K562 (cell line): ENCODE results near the gene PCDHA13. TPM values are rescaled to one million over a fixed set of nuclear protein-coding genes. Genes with fewer than 3 reads are reported as not detected.
A peak's percentile ranks its signal among the peaks of the same experiment; 100 is the strongest.
"Not testable (repeated sequence)": the region's sequence is repeated elsewhere in the genome, so short reads cannot be mapped to it uniquely, and the experiment has no call there.

ENCODE experiments used
- ATAC-seq: fragments of 200-7000 bp; cut with Tn5 transposase; 3 replicates; pipeline ENCODE4 v1.9.1; 2020; ENCODE audit warnings: moderate library complexity
- BruUV-seq: library from RNA; stranded (reverse); fragments of 400-500 nt; replicated peaks from 2 replicates; lab custom pipeline; 2021; lab: Mats Ljungman, UMichigan
- CTCF ChIA-PET: fragments of 300-600 bp; formaldehyde crosslinking; extraction: SDS; loops from one replicate; lab custom pipeline; 2021; ENCODE audit warnings: low intra/inter-chr PET ratio; lab: Yijun Ruan, JAX
- POLR2A ChIA-PET: fragments of 300-600, 350-650 bp; sonication (Branson Sonifier 250); formaldehyde crosslinking; extraction: SDS; loops from one replicate; lab custom pipeline; 2021; ENCODE audit warnings: antibody characterized with exemption, inconsistent platforms; lab: Yijun Ruan, JAX
- DNase-seq, 4 experiments: peaks; one replicate each; pipeline versions ENCODE4 v3.0.0 to v3.0.0-alpha.2; 2011 to 2018; ENCODE audit warnings: low spot score in 3 of 4, mixed read lengths in 3 of 4; ENCODE audit errors: extremely low read depth in 1 of 4
- FAIRE-seq: peaks from 2 replicates; lab custom pipeline; 2011; peaks lifted over from hg19 to GRCh38; lab: Jason Lieb, UNC
- H2AFZ ChIP-seq: 2 replicates; pipeline ENCODE4 v1.6.0; 2011; ENCODE audit warnings: low read depth, low read length, control low read depth, inconsistent platforms
- H3K27ac ChIP-seq: fragments of 200-600 bp; 3 replicates; pipeline ENCODE4 v1.8.0; 2011; ENCODE audit warnings: low read depth, mild to moderate bottlenecking, control low read depth, inconsistent platforms, low read length, moderate library complexity, mixed read lengths; ENCODE audit errors: extremely low read depth
- H3K27me3 ChIP-seq, 2 experiments: fragments of 300-600 bp in 1 of 2; 2 replicates in 1 of 2; 3 replicates in 1 of 2; pipeline versions ENCODE4 v1.6.0 to v1.8.0; 2011; ENCODE audit warnings: inconsistent platforms in 2 of 2, low read length in 2 of 2, mild to moderate bottlenecking in 1 of 2, mixed read lengths in 1 of 2, moderate library complexity in 1 of 2; ENCODE audit not compliant: control insufficient read depth in 2 of 2, insufficient read depth in 2 of 2
- H3K36me3 ChIP-seq: fragments of 300-600 bp; 3 replicates; pipeline ENCODE4 v1.8.0; 2011; ENCODE audit warnings: mild to moderate bottlenecking, low read length, inconsistent platforms; ENCODE audit not compliant: control insufficient read depth, insufficient read depth
- H3K4me1 ChIP-seq, 2 experiments: fragments of 200-600 bp in 1 of 2; replicated peaks in 1 of 2; 2 replicates in 1 of 2; 3 replicates in 1 of 2; pipeline versions ENCODE4 v1.5.1 to v1.8.0; 2011; ENCODE audit warnings: inconsistent platforms in 2 of 2, low read length in 2 of 2, mild to moderate bottlenecking in 1 of 2, mixed read lengths in 1 of 2, moderate library complexity in 1 of 2; ENCODE audit not compliant: control insufficient read depth in 2 of 2, insufficient read depth in 2 of 2
- H3K4me2 ChIP-seq: 2 replicates; pipeline ENCODE4 v1.6.1; 2011; ENCODE audit warnings: low read length, control low read depth, inconsistent platforms, mixed read lengths; ENCODE audit not compliant: insufficient read depth
- H3K4me3 ChIP-seq: fragments of 200-600 bp; sonication (generic), shearing (Covaris generic); 2 replicates; pipeline ENCODE4 v1.5.1; 2016; ENCODE audit warnings: control low read depth, inconsistent platforms
- H3K79me2 ChIP-seq: fragments of 200-600 bp; 3 replicates; pipeline ENCODE4 v1.8.0; 2011; ENCODE audit warnings: low read length, inconsistent platforms; ENCODE audit not compliant: control insufficient read depth, insufficient read depth
- H3K9ac ChIP-seq, 2 experiments: 2 replicates each; pipeline versions ENCODE4 v1.6.0 to v1.6.1; 2011; ENCODE audit warnings: low read depth in 2 of 2, low read length in 2 of 2, control low read depth in 1 of 2, inconsistent platforms in 1 of 2, mild to moderate bottlenecking in 1 of 2, mixed read lengths in 1 of 2; ENCODE audit not compliant: insufficient read depth in 1 of 2
- H3K9me1 ChIP-seq: one replicate; pipeline ENCODE4 v1.6.0; 2011; ENCODE audit warnings: inconsistent platforms, mild to moderate bottlenecking, low read length, moderate library complexity; ENCODE audit not compliant: control insufficient read depth, insufficient read depth
- H3K9me3 ChIP-seq: replicated peaks from 2 replicates; pipeline ENCODE4 v1.5.1; 2011; ENCODE audit warnings: low read depth, low read length, inconsistent platforms; ENCODE audit not compliant: control insufficient read depth, insufficient read depth
- H4K20me1 ChIP-seq: replicated peaks from 2 replicates; pipeline ENCODE4 v1.6.1; 2011; ENCODE audit warnings: low read length, inconsistent platforms, mixed read lengths; ENCODE audit not compliant: control insufficient read depth, insufficient read depth
- CCNT2 ChIP-seq: IDR thresholded peaks from 2 replicates; pipeline ENCODE4 v1.6.1; 2011; ENCODE audit warnings: borderline replicate concordance, low read depth, mild to moderate bottlenecking, moderate library complexity, mixed read lengths, low read length; ENCODE audit not compliant: insufficient read length; ENCODE audit errors: extremely low read depth
- HIVEP1 ChIP-seq: fragments of 250-450 bp; sonication (Bioruptor Pico); IDR thresholded peaks from 2 replicates; pipeline ENCODE4 v1.4.0; 2020; ENCODE audit warnings: mild to moderate bottlenecking
- NFE2 ChIP-seq: IDR thresholded peaks from 2 replicates; pipeline ENCODE4 v1.6.1; 2014; ENCODE audit warnings: antibody characterized with exemption, low read depth
- PATZ1 ChIP-seq: fragments of 250-450 bp; sonication (Bioruptor Pico); IDR thresholded peaks from 2 replicates; pipeline ENCODE4 v1.5.0; 2020; ENCODE audit warnings: mild to moderate bottlenecking, borderline replicate concordance
- SLC30A9 ChIP-seq: fragments of 250-450 bp; sonication (Bioruptor Pico); IDR thresholded peaks from 2 replicates; pipeline ENCODE4 v1.8.0; 2022; ENCODE audit warnings: mild to moderate bottlenecking, moderate library complexity
- TCF15 ChIP-seq: fragments of 250-450 bp; sonication (Bioruptor Pico); IDR thresholded peaks from 2 replicates; pipeline ENCODE4 v1.8.0; 2022; ENCODE audit warnings: moderate library complexity, mild to moderate bottlenecking, inconsistent platforms
- ZNF518B ChIP-seq: fragments of 250-450 bp; sonication (Bioruptor Pico); IDR thresholded peaks from 2 replicates; pipeline ENCODE4 v1.5.0; 2021; ENCODE audit warnings: mild to moderate bottlenecking, moderate library complexity
- ZNF785 ChIP-seq: fragments of 250-450 bp; sonication (Bioruptor Pico); IDR thresholded peaks from 2 replicates; pipeline ENCODE4 v1.4.0; 2020; ENCODE audit warnings: mild to moderate bottlenecking
- ZNF830 ChIP-seq: fragments of 250-450 bp; sonication (Bioruptor Pico); IDR thresholded peaks from 2 replicates; pipeline ENCODE4 v1.5.0; 2021; ENCODE audit warnings: mild to moderate bottlenecking
- WGBS: fragments of 100-300 bp; shearing (Covaris generic); methylation state at CpG from one replicate; pipeline ENCODE4 v1.1.6; 2016; ENCODE audit warnings: low coverage, mixed read lengths; ENCODE audit not compliant: insufficient coverage; ENCODE audit errors: missing lambda C conversion rate; 5-methylcytosine and 5-hydroxymethylcytosine counted together
- in situ Hi-C: fragments of 300-500 bp; cut with MboI; formaldehyde crosslinking; loops from 4 replicates; pipeline ENCODE4 v1.15.0; 2018; ENCODE audit warnings: inconsistent platforms, mixed read lengths
- intact Hi-C: fragments of 100-400 bp; cut with micrococcal nuclease; formaldehyde crosslinking; loops from 2 replicates; pipeline ENCODE4 v1.14.2; 2022
- polyA plus RNA-seq, 8 experiments: library from polyadenylated mRNA; depleted of rRNA in 4 of 8; stranded (reverse) in 5 of 8; unstranded in 3 of 8; fragments of >200 nt; fragmentation: Nextera tagmentation in 2 of 8; fragmentation: Illumina TruSeq in 1 of 8; extraction: Ambion mirVana in 2 of 8; extraction: Trizol in 1 of 8; gene quantifications; 2 replicates each; pipeline versions ENCODE4 v1.2.1 to v1.2.3, GENCODE V29; 2011 to 2014; ENCODE audit warnings: inconsistent platforms in 1 of 8, missing spikeins in 1 of 8
- total RNA-seq, 7 experiments: library from RNA; depleted of rRNA in 6 of 7; stranded (reverse); fragments of >200 nt in 6 of 7; fragmentation: Illumina TruSeq in 2 of 7; extraction: Trizol in 2 of 7; gene quantifications; 2 replicates each; pipeline versions ENCODE4 v1.2.1 to v1.2.3, GENCODE V29; 2011 to 2021; ENCODE audit warnings: low replicate concordance in 1 of 7

Gene PCDHA13
- total and polyA plus RNA-seq, 9 of the 15 experiments (the other 6 are each of a cell fraction or from before 2014, with no cell fraction given): not detected

GRCh38 chr5:140833993-140834392, 47.9 kb upstream of the PCDHA13 start, which contains the start of gene PCDHA7:
TSS of gene PCDHA7 (plus strand) at chr5:140834269. CDS start at chr5:140834384, 115 bp downstream.
- H3K79me2 ChIP-seq: no peaks in the 10 kb centered on the region
- H3K9me3 ChIP-seq: no peaks in the 10 kb centered on the region
- no peaks in the 10 kb centered on the region for H4K20me1 ChIP-seq
- DNase-seq (peak in 1 of 4 experiments; percentile 6), FAIRE-seq (no peak)
- H3K4me1 ChIP-seq: peaks cover 0 to 8% of the 10 kb centered on the region in 2 experiments; a peak in 1 of 5 replicates
- POLR2A ChIA-PET: no interaction called here
- no peak for TF ChIP-seq SLC30A9 (CRISPR knock-in tag)
- no peak for TF ChIP-seq CCNT2
- TF ChIP-seq TCF15: no peak
- TF ChIP-seq HIVEP1 (CRISPR knock-in tag): no peak
- TF ChIP-seq ZNF830: no peak
- TF ChIP-seq ZNF518B: no peak
- no peak for TF ChIP-seq NFE2
- TF ChIP-seq ZNF785: no peak
- no peak for TF ChIP-seq PATZ1 (CRISPR knock-in tag)
- TF ChIP-seq, all 486 proteins: peak for 0
- H3K4me3 ChIP-seq: no peak within 1 kb of the TSS
- no peaks in the 10 kb centered on the region for H3K9me1 ChIP-seq
- no peaks in the 10 kb centered on the region for H3K27me3 ChIP-seq
- no peaks in the 10 kb centered on the region for H3K36me3 ChIP-seq
- H3K4me2 ChIP-seq: no peak within 1 kb of the TSS
- no peak within 1 kb of the TSS for H3K27ac ChIP-seq
- H3K9ac ChIP-seq: no peak within 1 kb of the TSS
- in situ Hi-C loops (no loop called here), intact Hi-C loops (no loop called here)
- no TSS peak for BruUV-seq
- no peak within 1 kb of the TSS for H2AFZ ChIP-seq
- CTCF ChIA-PET: interaction anchor here (0.7 kb wide), 1 partner anchor 253 kb away, joined by 3 read pairs; no protein-coding TSS in a partner anchor
- no peak for ATAC-seq
- 2% methylated on average over 8 of the region's 8 CpGs for WGBS

GRCh38 chr5:140834439-140835008, 47.4 kb upstream of the PCDHA13 start:
- 40% methylated on average over 26 of the region's 38 CpGs for WGBS
- in situ Hi-C loops, H2AFZ ChIP-seq, ATAC-seq, POLR2A ChIA-PET, H3K9ac ChIP-seq, H3K4me3 ChIP-seq, H4K20me1 ChIP-seq, H3K4me2 ChIP-seq, BruUV-seq, CTCF ChIA-PET, H3K79me2 ChIP-seq, H3K4me1 ChIP-seq, DNase-seq, H3K27ac ChIP-seq, H3K27me3 ChIP-seq, H3K9me1 ChIP-seq, intact Hi-C loops, H3K9me3 ChIP-seq, H3K36me3 ChIP-seq: not testable (repeated sequence)
- peak; percentile 73 for FAIRE-seq
